Neural progenitor cell (in vitro differentiated cells): ENCODE data around the gene R3HCC1L.
A peak's percentile ranks its signal among the peaks of the same experiment; 100 is the strongest.

ENCODE experiments used
- CTCF ChIP-seq: fragments of 200-600 bp; sonication (generic); IDR thresholded peaks from 2 replicates; pipeline ENCODE4 v1.5.1; 2017; ENCODE audit warnings: antibody characterized with exemption, mild to moderate bottlenecking
- EZH2 ChIP-seq: fragments of 200-600 bp; sonication (generic); IDR thresholded peaks from 2 replicates; pipeline ENCODE4 v1.6.1; 2017; ENCODE audit warnings: antibody characterized with exemption, mild to moderate bottlenecking, moderate library complexity

GRCh38 chr10:98107644-98108430 lies 26.6 kb upstream of the R3HCC1L start:
- TF ChIP-seq CTCF (peak; percentile 11), EZH2 (no peak)
